ENCODE data around the gene JPT2. TPM values are rescaled to one million over a fixed set of nuclear protein-coding genes. Genes with fewer than 3 reads are reported as not detected.
"Not testable (repeated sequence)": the region's sequence is repeated elsewhere in the genome, so short reads cannot be mapped to it uniquely, and the experiment has no call there.

The JPT2 gene
- total RNA-seq, 2 experiments from 2014 or later: 55.0 to 62.4 TPM

- Mint-ChIP-seq H3K4me1 (peaks cover 6% of the 10 kb centered on the region), H3K27ac (no peak overlapping the region), H3K9me3 (ENCODE audit: low read depth) (no peaks in the 10 kb centered on the region), H3K36me3 (peaks cover 31% of the 10 kb centered on the region), H3K4me3 (no peak overlapping the region), H3K27me3 (no peaks in the 10 kb centered on the region)
- CTCF ChIA-PET: interaction anchor here (1.0 to 1.1 kb wide), 2 partner anchors 15 to 34 kb away, joined by 3 to 4 read pairs; partner anchors contain the start of gene MAPK8IP3
- DNase-seq (no peak), ATAC-seq (no peak)
Observed at GRCh38 chr16:1690810-1691209, 12.7 kb downstream of the JPT2 start.

- Mint-ChIP-seq H3K4me3 (no peak overlapping the region), H3K27ac (no peak overlapping the region), H3K9me3 (ENCODE audit: low read depth) (no peaks in the 10 kb centered on the region), H3K36me3 (peaks cover 30% of the 10 kb centered on the region), H3K4me1 (peaks cover 6% of the 10 kb centered on the region), H3K27me3 (no peaks in the 10 kb centered on the region)
- CTCF ChIA-PET: interaction anchor here (1.0 to 1.1 kb wide), 2 partner anchors 15 to 33 kb away, joined by 3 to 4 read pairs; partner anchors contain the start of gene MAPK8IP3
- ATAC-seq (no peak), DNase-seq (no peak)
Observed at GRCh38 chr16:1691276-1691675, 13.2 kb downstream of the JPT2 start.

GRCh38 chr16:1691956-1692355, 13.9 kb downstream of the JPT2 start:
- peaks cover 6% of the 10 kb centered on the region for H3K4me1 Mint-ChIP-seq
- no peak overlapping the region for H3K27ac Mint-ChIP-seq
- H3K27me3 Mint-ChIP-seq: no peaks in the 10 kb centered on the region
- no peak for ATAC-seq
- peaks cover 33% of the 10 kb centered on the region for H3K36me3 Mint-ChIP-seq
- no peak for DNase-seq
- CTCF ChIA-PET: interaction anchor here (1.1 kb wide), 1 partner anchor 14 kb away, joined by 4 read pairs; the partner anchor contains the start of gene MAPK8IP3
- no peaks in the 10 kb centered on the region for H3K9me3 Mint-ChIP-seq (ENCODE audit: low read depth)
- H3K4me3 Mint-ChIP-seq: no peak overlapping the region

GRCh38 chr16:1696863-1697262, 18.8 kb downstream of the JPT2 start:
- Mint-ChIP-seq H3K27me3 (no peaks in the 10 kb centered on the region), H3K27ac (no peak overlapping the region), H3K9me3 (ENCODE audit: low read depth) (no peaks in the 10 kb centered on the region), H3K36me3 (peaks cover 38% of the 10 kb centered on the region), H3K4me3 (no peak overlapping the region), H3K4me1 (peaks cover 3% of the 10 kb centered on the region)
- DNase-seq: no peak
- no peak for ATAC-seq
- CTCF ChIA-PET: interaction anchor here (1.0 to 1.2 kb wide), 2 partner anchors 9 to 11 kb away, joined by 4 to 5 read pairs; partner anchors contain the start of gene MAPK8IP3

- peaks cover 34% of the 10 kb centered on the region for H3K36me3 Mint-ChIP-seq
- no peaks in the 10 kb centered on the region for H3K9me3 Mint-ChIP-seq (ENCODE audit: low read depth)
- CTCF ChIA-PET: no interaction called here
- no peak for DNase-seq
- ATAC-seq: no peak
- H3K27me3 Mint-ChIP-seq: no peaks in the 10 kb centered on the region
- H3K27ac Mint-ChIP-seq: no peak overlapping the region
- H3K4me3 Mint-ChIP-seq: no peak overlapping the region
- peaks cover 3% of the 10 kb centered on the region for H3K4me1 Mint-ChIP-seq
Observed at GRCh38 chr16:1698680-1699079, 20.6 kb downstream of the JPT2 start.

GRCh38 chr16:1700246-1700645, 22.2 kb downstream of the JPT2 start:
- H3K9me3 Mint-ChIP-seq (ENCODE audit: low read depth): no peaks in the 10 kb centered on the region
- no peak overlapping the region for H3K4me3 Mint-ChIP-seq
- peaks cover 26% of the 10 kb centered on the region for H3K36me3 Mint-ChIP-seq
- no peak overlapping the region for H3K27ac Mint-ChIP-seq
- ATAC-seq: no peak
- no peaks in the 10 kb centered on the region for H3K27me3 Mint-ChIP-seq
- DNase-seq: no peak
- CTCF ChIA-PET: interaction anchor here (0.9 kb wide), 1 partner anchor 272 kb away, joined by 3 read pairs; no protein-coding TSS in a partner anchor
- H3K4me1 Mint-ChIP-seq: peaks cover 10% of the 10 kb centered on the region

- no peak for DNase-seq
- CTCF ChIA-PET: interaction anchor here (1.1 kb wide), 1 partner anchor 23 kb away, joined by 3 read pairs; the partner anchor contains the start of gene JPT2
- ATAC-seq: no peak
- no peaks in the 10 kb centered on the region for H3K9me3 Mint-ChIP-seq (ENCODE audit: low read depth)
- H3K36me3 Mint-ChIP-seq: peaks cover 27% of the 10 kb centered on the region
- peak overlapping the region; percentile 18 for H3K27ac Mint-ChIP-seq
- no peaks in the 10 kb centered on the region for H3K27me3 Mint-ChIP-seq
- H3K4me3 Mint-ChIP-seq: no peak overlapping the region
- H3K4me1 Mint-ChIP-seq: peaks cover 15% of the 10 kb centered on the region
Observed at GRCh38 chr16:1701216-1701878, 23.3 kb downstream of the JPT2 start.

GRCh38 chr16:1705324-1705687, 27.2 kb downstream of the JPT2 start:
- ATAC-seq (peak; percentile 31), DNase-seq (peak; percentile 60)
- Mint-ChIP-seq H3K4me1 (peaks cover 34% of the 10 kb centered on the region), H3K36me3 (peaks cover 18% of the 10 kb centered on the region), H3K4me3 (peak overlapping the region; percentile 99), H3K27ac (peak overlapping the region; percentile 99)
- H3K9me3 Mint-ChIP-seq (ENCODE audit: low read depth); H3K27me3 Mint-ChIP-seq: not testable (repeated sequence)
- CTCF ChIA-PET: interaction anchor here (0.7 to 2.8 kb wide), 33 partner anchors 8 to 1418 kb away, joined by 3 to 35 read pairs (median 4); partner anchors contain the start of genes CRAMP1, EME2, FAHD1 and HAGH

- Mint-ChIP-seq H3K27me3 (no peaks in the 10 kb centered on the region), H3K36me3 (peaks cover 18% of the 10 kb centered on the region), H3K4me1 (peaks cover 34% of the 10 kb centered on the region), H3K9me3 (ENCODE audit: low read depth) (no peaks in the 10 kb centered on the region), H3K27ac (peak within 1 kb of the TSS; percentile 99), H3K4me3 (peak within 1 kb of the TSS; percentile 99)
- ATAC-seq (peak; percentile 88), DNase-seq (peak; percentile 92)
- CTCF ChIA-PET: interaction anchor here (0.6 to 2.8 kb wide), 38 partner anchors 8 to 1419 kb away, joined by 3 to 35 read pairs (median 4); partner anchors contain the start of genes CRAMP1, EME2, FAHD1 and HAGH
Observed at GRCh38 chr16:1705688-1706385, 27.8 kb downstream of the JPT2 start, which contains the start of gene MAPK8IP3. TSS of gene MAPK8IP3 (plus strand) at chr16:1706195. CDS start at chr16:1706340, 145 bp downstream.

GRCh38 chr16:1706386-1707192, 28.5 kb downstream of the JPT2 start:
- no peaks in the 10 kb centered on the region for H3K9me3 Mint-ChIP-seq (ENCODE audit: low read depth)
- ATAC-seq (peak; percentile 38), DNase-seq (peak; percentile 66)
- H3K4me3 Mint-ChIP-seq: peak overlapping the region; percentile 99
- peaks cover 31% of the 10 kb centered on the region for H3K4me1 Mint-ChIP-seq
- CTCF ChIA-PET: interaction anchor here (0.6 to 2.8 kb wide), 31 partner anchors 9 to 982 kb away, joined by 3 to 35 read pairs (median 4); partner anchors contain the start of genes CRAMP1, EME2, FAHD1 and HAGH
- H3K36me3 Mint-ChIP-seq: peaks cover 10% of the 10 kb centered on the region
- H3K27me3 Mint-ChIP-seq: no peaks in the 10 kb centered on the region
- H3K27ac Mint-ChIP-seq: peak overlapping the region; percentile 89

GRCh38 chr16:1707193-1707790, 29.2 kb downstream of the JPT2 start:
- Mint-ChIP-seq H3K36me3 (peaks cover 7% of the 10 kb centered on the region), H3K9me3 (ENCODE audit: low read depth) (no peaks in the 10 kb centered on the region), H3K27ac (peak overlapping the region; percentile 81), H3K27me3 (no peaks in the 10 kb centered on the region), H3K4me3 (peak overlapping the region; percentile 99), H3K4me1 (peaks cover 31% of the 10 kb centered on the region)
- ATAC-seq (no peak), DNase-seq (peak; percentile 46)
- CTCF ChIA-PET: interaction anchor here (0.5 to 2.8 kb wide), 10 partner anchors 10 to 402 kb away, joined by 3 to 35 read pairs (median 4); partner anchors contain the start of genes CRAMP1, IFT140, JPT2 and NUBP2

GRCh38 chr16:1708083-1708767, 30.1 kb downstream of the JPT2 start:
- H3K4me1 Mint-ChIP-seq: peaks cover 31% of the 10 kb centered on the region

More at GRCh38 chr16:1708083-1708767, 30.1 kb downstream of the JPT2 start:
- ATAC-seq (no peak), DNase-seq (no peak)
- peak overlapping the region; percentile 81 for H3K27ac Mint-ChIP-seq
- peaks cover 5% of the 10 kb centered on the region for H3K36me3 Mint-ChIP-seq
- H3K4me3 Mint-ChIP-seq: peak overlapping the region; percentile 99
- no peaks in the 10 kb centered on the region for H3K9me3 Mint-ChIP-seq (ENCODE audit: low read depth)
- CTCF ChIA-PET: interaction anchor here (0.9 to 1.9 kb wide), 6 partner anchors 9 to 288 kb away, joined by 3 to 5 read pairs (median 4); partner anchors contain the start of genes NUBP2, SPSB3 and UQCC4
- no peaks in the 10 kb centered on the region for H3K27me3 Mint-ChIP-seq
